K562 (cell line): ENCODE data around the gene SBK1. TPM values are rescaled to one million over a fixed set of nuclear protein-coding genes. Genes with fewer than 3 reads are reported as not detected.

Experiments
- FOXJ3 ChIP-seq: sonication (generic); formaldehyde crosslinking; IDR thresholded peaks from 2 replicates; pipeline ENCODE4 v1.4.0; 2020; ENCODE audit warnings: mild to moderate bottlenecking, missing genetic modification reagents
- FOXP1 ChIP-seq: sonication (generic); formaldehyde crosslinking; IDR thresholded peaks from 2 replicates; pipeline ENCODE4 v1.8.0; 2022; ENCODE audit warnings: mild to moderate bottlenecking, missing genetic modification reagents
- MAZ ChIP-seq, 2 experiments: fragments of 450-650 bp in 1 of 2; sonication (generic) in 1 of 2; formaldehyde crosslinking; IDR thresholded peaks in 1 of 2; conservative IDR thresholded peaks in 1 of 2; 2 replicates each; pipeline versions ENCODE4 v1.4.0 to v1.5.0; 2020; ENCODE audit warnings: mild to moderate bottlenecking in 1 of 2, missing genetic modification reagents in 1 of 2
- NFIX ChIP-seq: fragments of 250-450 bp; sonication (Bioruptor Pico); IDR thresholded peaks from 2 replicates; pipeline ENCODE4 v1.4.0; 2020; ENCODE audit warnings: low read depth, mild to moderate bottlenecking, moderate library complexity
- RCOR1 ChIP-seq, 2 experiments: IDR thresholded peaks; 2 replicates each; pipeline ENCODE4 v1.6.1; 2012; ENCODE audit warnings: low read depth in 2 of 2, low read length in 2 of 2, borderline replicate concordance in 1 of 2, improper control_type of control experiment in 1 of 2
- REST ChIP-seq, 2 experiments: fragments of 450-650 bp; formaldehyde crosslinking in 1 of 2; IDR thresholded peaks; 2 replicates each; pipeline versions ENCODE4 v1.4.0 to v1.6.1; 2014 to 2020; ENCODE audit warnings: mild to moderate bottlenecking in 2 of 2, borderline replicate concordance in 1 of 2, low read depth in 1 of 2
- ZBTB40 ChIP-seq, 2 experiments: fragments of 450-650 bp in 1 of 2; sonication (generic) in 1 of 2; formaldehyde crosslinking in 1 of 2; IDR thresholded peaks; 2 replicates each; pipeline versions ENCODE4 v1.7.1 to v1.9.0; 2016 to 2022; ENCODE audit warnings: inconsistent platforms in 1 of 2, mild to moderate bottlenecking in 1 of 2, missing genetic modification reagents in 1 of 2
- polyA plus RNA-seq, 8 experiments: library from polyadenylated mRNA; depleted of rRNA in 4 of 8; stranded (reverse) in 5 of 8; unstranded in 3 of 8; fragments of >200 nt; fragmentation: Nextera tagmentation in 2 of 8; fragmentation: Illumina TruSeq in 1 of 8; extraction: Ambion mirVana in 2 of 8; extraction: Trizol in 1 of 8; gene quantifications; 2 replicates each; pipeline versions ENCODE4 v1.2.1 to v1.2.3, GENCODE V29; 2011 to 2014; ENCODE audit warnings: inconsistent platforms in 1 of 8, missing spikeins in 1 of 8
- total RNA-seq, 7 experiments: library from RNA; depleted of rRNA in 6 of 7; stranded (reverse); fragments of >200 nt in 6 of 7; fragmentation: Illumina TruSeq in 2 of 7; extraction: Trizol in 2 of 7; gene quantifications; 2 replicates each; pipeline versions ENCODE4 v1.2.1 to v1.2.3, GENCODE V29; 2011 to 2021; ENCODE audit warnings: low replicate concordance in 1 of 7

SBK1 gene
- total and polyA plus RNA-seq, 9 of the 15 experiments (the other 6 are each of a cell fraction or from before 2014, with no cell fraction given) = 0.01 to 0.07 (median 0.03) TPM; not detected in 6

GRCh38 chr16:28304214-28304613 lies 11.9 kb downstream of the SBK1 start (continued):
- peak; percentile 61; the same call in 1 of the 2 replicates for TF ChIP-seq ZBTB40 (IDR thresholded peaks at IDR 0.05)
- TF ChIP-seq ZBTB40 (CRISPR knock-in tag; IDR thresholded peaks at IDR 0.05) = 0 out of 2 replicates have a peak, but pooled peaks have one; percentile 35
- 0 out of 2 replicates have a peak, but pooled peaks have one; percentile 70 for TF ChIP-seq FOXJ3 (CRISPR knock-in tag)
- TF ChIP-seq RCOR1 (IDR thresholded peaks at IDR 0.05; ENCODE audit: borderline replicate concordance in 1 of 2, low read depth in 2 of 2, low read length in 2 of 2) = peak in 1 of 2 experiments; percentile 87; a peak in 2 of 4 replicates
- 0 out of 2 replicates have a peak, but pooled peaks have one; percentile 35 for TF ChIP-seq FOXP1 (CRISPR knock-in tag)
- TF ChIP-seq REST (IDR thresholded peaks at IDR 0.05; ENCODE audit: borderline replicate concordance) = peak; percentile 100
- peak; percentile 98 for TF ChIP-seq REST (CRISPR knock-in tag; IDR thresholded peaks at IDR 0.05; ENCODE audit: low read depth)
- TF ChIP-seq MAZ (CRISPR knock-in tag; conservative IDR thresholded peaks at IDR 0.05 in 1 of 2, IDR thresholded peaks at IDR 0.05 in 1 of 2) = peak in 1 of 2 experiments; percentile 86; a peak in 2 of 4 replicates
- no peak for TF ChIP-seq NFIX (CRISPR knock-in tag)
